IMR-90 (cell line): ENCODE measurements around the gene IFT52. TPM values are rescaled to one million over a fixed set of nuclear protein-coding genes. Genes with fewer than 3 reads are reported as not detected.

ENCODE experiments used
- ATAC-seq: fragments of 200-7000 bp; cut with Tn5 transposase; 2 replicates; pipeline ENCODE4 v1.9.1; 2020; ENCODE audit warnings: low read depth, mild to moderate bottlenecking, moderate library complexity
- BruUV-seq: library from RNA; stranded (reverse); fragments of 400-500 nt; replicated peaks from 2 replicates; lab custom pipeline; 2021; lab: Mats Ljungman, UMichigan
- CTCF ChIA-PET: fragments of 300-600 bp; formaldehyde crosslinking; extraction: SDS; loops from one replicate; lab custom pipeline; 2021; ENCODE audit warnings: antibody characterized with exemption; lab: Yijun Ruan, JAX
- POLR2A ChIA-PET: fragments of 300-600 bp; sonication (Branson Sonifier 250); formaldehyde crosslinking; loops from one replicate; lab custom pipeline; 2022; ENCODE audit warnings: antibody characterized with exemption; ENCODE audit not compliant: unreplicated experiment; lab: Charles Lee
- DNase-seq: peaks from one replicate; pipeline ENCODE4 v3.0.0; 2013
- H2AFZ ChIP-seq: replicated peaks from 2 replicates; pipeline ENCODE3; 2013; ENCODE audit warnings: low read length, mild to moderate bottlenecking; ENCODE audit not compliant: poor library complexity
- H2AK5ac ChIP-seq: 2 replicates; pipeline ENCODE4 v1.6.1; 2013; ENCODE audit warnings: low read depth, low read length, inconsistent platforms
- H2AK9ac ChIP-seq: replicated peaks from 2 replicates; pipeline ENCODE3; 2013; ENCODE audit warnings: mild to moderate bottlenecking, low read depth, low read length, moderate library complexity; ENCODE audit not compliant: poor library complexity
- H2BK120ac ChIP-seq: 2 replicates; pipeline ENCODE4 v1.6.1; 2013; ENCODE audit warnings: low read depth, low read length, inconsistent platforms
- H2BK15ac ChIP-seq: 3 replicates; pipeline ENCODE4 v1.6.1; 2013; ENCODE audit warnings: low read depth, low read length, inconsistent platforms
- H2BK20ac ChIP-seq: 2 replicates; pipeline ENCODE4 v1.6.1; 2013; ENCODE audit warnings: low read depth, mild to moderate bottlenecking, inconsistent platforms, low read length, moderate library complexity
- H2BK5ac ChIP-seq: 2 replicates; pipeline ENCODE4 v1.6.1; 2013; ENCODE audit warnings: mild to moderate bottlenecking, low read depth, low read length, inconsistent platforms; ENCODE audit not compliant: poor library complexity, severe bottlenecking
- H3K14ac ChIP-seq: replicated peaks from 2 replicates; pipeline ENCODE4 v1.6.1; 2013; ENCODE audit warnings: low read depth, low read length, inconsistent platforms
- H3K18ac ChIP-seq: 2 replicates; pipeline ENCODE4 v1.6.1; 2013; ENCODE audit warnings: low read depth, low read length, control low read depth
- H3K23ac ChIP-seq: 2 replicates; pipeline ENCODE4 v1.6.1; 2013; ENCODE audit warnings: low read depth, low read length, inconsistent platforms
- H3K27ac ChIP-seq: 2 replicates; pipeline ENCODE4 v1.5.1; 2013; ENCODE audit warnings: mild to moderate bottlenecking, control low read depth, low read length; ENCODE audit not compliant: insufficient read depth
- H3K27me3 ChIP-seq: 2 replicates; pipeline ENCODE4 v1.6.1; 2013; ENCODE audit warnings: low read length; ENCODE audit not compliant: control insufficient read depth, insufficient read depth
- H3K36me3 ChIP-seq: 2 replicates; pipeline ENCODE4 v1.6.1; 2013; ENCODE audit warnings: low read length, mixed read lengths; ENCODE audit not compliant: control insufficient read depth, insufficient read depth
- H3K4ac ChIP-seq: 2 replicates; pipeline ENCODE4 v1.6.1; 2013; ENCODE audit warnings: low read depth, low read length, inconsistent platforms
- H3K4me1 ChIP-seq: 2 replicates; pipeline ENCODE4 v1.6.1; 2013; ENCODE audit warnings: low read length, mixed read lengths; ENCODE audit not compliant: control insufficient read depth, insufficient read depth
- H3K4me2 ChIP-seq: 2 replicates; pipeline ENCODE4 v1.6.1; 2013; ENCODE audit warnings: low read depth, mild to moderate bottlenecking, control low read depth, low read length, moderate library complexity
- H3K4me3 ChIP-seq: 2 replicates; pipeline ENCODE4 v1.5.1; 2013; ENCODE audit warnings: low read depth, mild to moderate bottlenecking, control low read depth, low read length, moderate library complexity; ENCODE audit not compliant: insufficient read depth
- H3K56ac ChIP-seq: 2 replicates; pipeline ENCODE4 v1.6.1; 2013; ENCODE audit warnings: low read length, inconsistent platforms; ENCODE audit not compliant: insufficient read depth; ENCODE audit errors: extremely low read depth
- H3K79me1 ChIP-seq, 2 experiments: 2 replicates each; pipeline ENCODE4 v1.6.1; 2013; ENCODE audit warnings: low read length in 2 of 2, inconsistent platforms in 1 of 2, low read depth in 1 of 2
- H3K9ac ChIP-seq: 2 replicates; pipeline ENCODE4 v1.6.1; 2013; ENCODE audit warnings: low read depth, low read length, control low read depth
- H3K9me1 ChIP-seq: 2 replicates; pipeline ENCODE4 v1.6.1; 2013; ENCODE audit warnings: low read length, inconsistent platforms; ENCODE audit not compliant: insufficient read depth
- H3K9me3 ChIP-seq: 2 replicates; pipeline ENCODE4 v1.6.1; 2013; ENCODE audit warnings: low read length; ENCODE audit not compliant: control insufficient read depth, insufficient read depth
- H4K20me1 ChIP-seq: 2 replicates; pipeline ENCODE4 v1.6.1; 2013; ENCODE audit warnings: low read length, inconsistent platforms; ENCODE audit not compliant: insufficient read depth
- H4K5ac ChIP-seq: 2 replicates; pipeline ENCODE4 v1.6.1; 2013; ENCODE audit warnings: mild to moderate bottlenecking, low read depth, low read length, control low read depth
- H4K8ac ChIP-seq, 2 experiments: 2 replicates each; pipeline ENCODE4 v1.6.1; 2013; ENCODE audit warnings: low read depth in 2 of 2, low read length in 2 of 2, control low read depth in 1 of 2, inconsistent platforms in 1 of 2
- H4K91ac ChIP-seq: 2 replicates; pipeline ENCODE4 v1.6.1; 2013; ENCODE audit warnings: low read depth, low read length, inconsistent platforms; ENCODE audit not compliant: insufficient read depth
- BHLHE40 ChIP-seq: fragments of 150-350 bp; IDR thresholded peaks from 2 replicates; pipeline ENCODE4 v1.6.1; 2016; ENCODE audit warnings: mild to moderate bottlenecking, low read depth, low read length
- CEBPB ChIP-seq: IDR thresholded peaks from 2 replicates; pipeline ENCODE4 v1.6.1; 2012; ENCODE audit warnings: low read depth, low read length, improper control_type of control experiment
- ELK1 ChIP-seq: fragments of 150-350 bp; IDR thresholded peaks from 2 replicates; pipeline ENCODE4 v1.6.1; 2016; ENCODE audit warnings: low read depth, mild to moderate bottlenecking, low read length, moderate library complexity, borderline replicate concordance
- FOS ChIP-seq: fragments of 150-350 bp; IDR thresholded peaks from 2 replicates; pipeline ENCODE4 v1.6.1; 2016; ENCODE audit warnings: low read depth, low read length
- MAFK ChIP-seq: IDR thresholded peaks from 2 replicates; pipeline ENCODE4 v1.6.1; 2012; ENCODE audit warnings: low read depth, low read length, improper control_type of control experiment
- MAZ ChIP-seq: IDR thresholded peaks from 2 replicates; pipeline ENCODE4 v1.6.1; 2012; ENCODE audit warnings: low read depth, mild to moderate bottlenecking, low read length, improper control_type of control experiment, moderate library complexity, borderline replicate concordance
- POLR2A ChIP-seq: IDR thresholded peaks from 2 replicates; pipeline ENCODE4 v1.6.1; 2012; ENCODE audit warnings: mild to moderate bottlenecking, low read depth, low read length
- RCOR1 ChIP-seq: IDR thresholded peaks from 2 replicates; pipeline ENCODE4 v1.6.1; 2012; ENCODE audit warnings: mild to moderate bottlenecking, low read length, improper control_type of control experiment; ENCODE audit not compliant: insufficient replicate concordance
- SMC3 ChIP-seq: fragments of 150-350 bp; IDR thresholded peaks from 2 replicates; pipeline ENCODE4 v1.6.1; 2016; ENCODE audit warnings: low read depth, mild to moderate bottlenecking, antibody characterized with exemption, low read length, moderate library complexity
- USF2 ChIP-seq: fragments of 150-350 bp; IDR thresholded peaks from 2 replicates; pipeline ENCODE4 v1.6.1; 2017; ENCODE audit warnings: mild to moderate bottlenecking, antibody characterized with exemption, low read length, low read depth
- WGBS, 2 experiments: methylation state at CpG; one replicate each; pipeline versions ENCODE4 v1.1.5 to v1.1.7; 2013; ENCODE audit warnings: missing lambda C conversion rate in 2 of 2; ENCODE audit not compliant: insufficient read length in 1 of 2; ENCODE audit errors: extremely low coverage in 2 of 2; 5-methylcytosine and 5-hydroxymethylcytosine counted together
- dilution Hi-C: fragments of 300-500 bp; cut with HindIII; formaldehyde crosslinking; loops from one replicate; pipeline ENCODE4 v1.14.3; 2018; ENCODE audit warnings: low sequenced_read_pairs; ENCODE audit not compliant: unreplicated experiment
- in situ Hi-C: fragments of 300-500 bp; cut with MboI; formaldehyde crosslinking; loops from 3 replicates; pipeline ENCODE4 v1.14.3; 2019; ENCODE audit warnings: low sequenced_read_pairs, inconsistent platforms, mixed read lengths
- intact Hi-C: fragments of 100-400 bp; cut with micrococcal nuclease; formaldehyde crosslinking; loops from 2 replicates; pipeline ENCODE4 v1.10.0; 2022
- polyA plus RNA-seq, 3 experiments: library from polyadenylated mRNA; depleted of rRNA; stranded (reverse); fragments of >200 nt; gene quantifications; 2 replicates each; pipeline ENCODE4 v1.2.3, GENCODE V29; 2012; ENCODE audit warnings: low replicate concordance in 1 of 3
- total RNA-seq: library from RNA; depleted of rRNA; stranded (reverse); fragments of >200 nt; gene quantifications from 2 replicates; pipeline ENCODE4 v1.2.3, GENCODE V29; 2012

Gene IFT52
- total and polyA plus RNA-seq, 2 of the 4 experiments (the other 2 are of a cell fraction), result 31.2 to 55.6 TPM

- H3K9ac ChIP-seq, result no peak overlapping the region
Measured at GRCh38 chr20:43655937-43656336, 65.2 kb downstream of the IFT52 start.

More at GRCh38 chr20:43655937-43656336, 65.2 kb downstream of the IFT52 start:
- H4K8ac ChIP-seq, result no peak overlapping the region
- 0 out of 2 replicates have a peak, but pooled peaks cover 4% of the 10 kb centered on the region for H3K9me1 ChIP-seq
- H2BK5ac ChIP-seq, result no peak overlapping the region
- H3K23ac ChIP-seq, result no peak overlapping the region
- no peaks in the 10 kb centered on the region for H3K36me3 ChIP-seq
- CTCF ChIA-PET, result no interaction called here
- H3K27ac ChIP-seq, result no peak overlapping the region
- dilution Hi-C loops, result no loop called here
- ATAC-seq (no peak), DNase-seq (no peak)
- H4K5ac ChIP-seq, result no peak overlapping the region
- no peak overlapping the region for H3K56ac ChIP-seq
- in situ Hi-C loops, result no loop called here
- H2BK120ac ChIP-seq, result no peak overlapping the region
- H2AK9ac ChIP-seq, result no peak overlapping the region
- no peak overlapping the region for H2AK5ac ChIP-seq
- BruUV-seq, result no TSS peak
- intact Hi-C loops, result no loop called here
- H3K4me1 ChIP-seq, result peaks cover 2% of the 10 kb centered on the region; the same call in 1 of the 2 replicates
- H4K20me1 ChIP-seq, result no peaks in the 10 kb centered on the region
- 100% methylated on average over 1 of the region's 3 CpGs; no CpG with 5 or more reads in 1 of the 2 experiments for WGBS, 2 experiments
- no peaks in the 10 kb centered on the region for H3K27me3 ChIP-seq
- H3K18ac ChIP-seq, result no peak overlapping the region
- no peak overlapping the region for H2BK15ac ChIP-seq
- H3K4me3 ChIP-seq, result no peak overlapping the region
- H2BK20ac ChIP-seq, result no peak overlapping the region
- no peak overlapping the region for H2AFZ ChIP-seq
- no peak overlapping the region for H4K91ac ChIP-seq
- H3K4ac ChIP-seq, result no peak overlapping the region
- peaks cover 0 to 5% of the 10 kb centered on the region in 2 experiments; a peak in 1 of 4 replicates for H3K79me1 ChIP-seq
- H3K4me2 ChIP-seq, result no peak overlapping the region
- no peak overlapping the region for H3K14ac ChIP-seq
- TF ChIP-seq MAZ (no peak), SMC3 (no peak), BHLHE40 (no peak), USF2 (no peak), ELK1 (no peak), RCOR1 (no peak), CEBPB (no peak), POLR2A (no peak), MAFK (no peak), FOS (no peak)
- H3K9me3 ChIP-seq, result no peaks in the 10 kb centered on the region
- POLR2A ChIA-PET, result no interaction called here
